Osteocyte (in vitro differentiated cells): ENCODE measurements around the gene CELF4. TPM values are rescaled to one million over a fixed set of nuclear protein-coding genes. Genes with fewer than 3 reads are reported as not detected.

Experiments used
- DNase-seq: peaks from one replicate; pipeline ENCODE4 v3.0.0; 2021; ENCODE audit warnings: mixed read lengths; ENCODE audit not compliant: unreplicated experiment; ENCODE audit errors: extremely low spot score
- H3K27ac Mint-ChIP-seq: one replicate; pipeline ENCODE4 v1.8.0; 2021; ENCODE audit warnings: mild to moderate bottlenecking, mixed read lengths; ENCODE audit not compliant: unreplicated experiment
- H3K27me3 Mint-ChIP-seq: one replicate; pipeline ENCODE4 v1.8.0; 2021; ENCODE audit warnings: mixed read lengths; ENCODE audit not compliant: unreplicated experiment
- H3K36me3 Mint-ChIP-seq: one replicate; pipeline ENCODE4 v1.8.0; 2021; ENCODE audit warnings: mixed read lengths; ENCODE audit not compliant: unreplicated experiment
- H3K4me1 Mint-ChIP-seq: one replicate; pipeline ENCODE4 v1.8.0; 2021; ENCODE audit warnings: mixed read lengths; ENCODE audit not compliant: unreplicated experiment
- H3K4me3 Mint-ChIP-seq: one replicate; pipeline ENCODE4 v1.8.0; 2021; ENCODE audit warnings: mild to moderate bottlenecking, moderate library complexity, mixed read lengths; ENCODE audit not compliant: unreplicated experiment
- H3K9me3 Mint-ChIP-seq: one replicate; pipeline ENCODE4 v1.8.0; 2021; ENCODE audit warnings: mixed read lengths; ENCODE audit not compliant: unreplicated experiment
- CTCF ChIP-seq: fragments of 200-600 bp; sonication (generic); IDR thresholded peaks from 2 replicates; pipeline ENCODE4 v1.5.0; 2021; ENCODE audit warnings: antibody characterized with exemption, mild to moderate bottlenecking, moderate library complexity
- total RNA-seq: library from RNA; stranded (reverse); gene quantifications from 2 replicates; pipeline ENCODE4 v1.2.1, GENCODE V29; 2021

Gene CELF4
- total RNA-seq, 1 donor from 2014 or later = not detected

DNA sequence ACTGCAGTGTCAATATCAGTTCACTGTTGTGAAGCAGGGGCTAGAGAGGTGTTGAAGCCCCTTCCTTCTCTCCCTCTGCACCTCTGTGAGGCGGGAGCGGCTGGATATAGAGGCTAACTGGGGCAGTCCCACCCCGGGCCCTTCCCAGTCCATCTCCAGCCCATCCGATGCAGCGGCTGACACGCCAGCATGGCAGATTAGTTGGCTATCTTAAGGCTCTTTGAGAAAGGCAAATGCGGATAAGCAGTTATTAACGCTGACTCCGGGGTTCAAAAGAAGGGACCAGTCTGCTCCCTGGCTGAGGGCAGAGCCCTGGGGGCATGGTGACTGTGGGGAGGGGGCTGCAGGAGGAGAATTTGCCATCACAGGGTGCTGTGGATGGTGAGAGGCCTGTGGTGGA lies 76.6 kb downstream of the CELF4 start:
- H3K27ac Mint-ChIP-seq = no peak overlapping the region
- peaks cover 37% of the 10 kb centered on the region for H3K27me3 Mint-ChIP-seq
- no peak for DNase-seq
- H3K9me3 Mint-ChIP-seq = no peaks in the 10 kb centered on the region
- H3K36me3 Mint-ChIP-seq = no peaks in the 10 kb centered on the region
- H3K4me1 Mint-ChIP-seq = peaks cover 5% of the 10 kb centered on the region
- TF ChIP-seq CTCF = no peak
- no peak overlapping the region for H3K4me3 Mint-ChIP-seq

DNA sequence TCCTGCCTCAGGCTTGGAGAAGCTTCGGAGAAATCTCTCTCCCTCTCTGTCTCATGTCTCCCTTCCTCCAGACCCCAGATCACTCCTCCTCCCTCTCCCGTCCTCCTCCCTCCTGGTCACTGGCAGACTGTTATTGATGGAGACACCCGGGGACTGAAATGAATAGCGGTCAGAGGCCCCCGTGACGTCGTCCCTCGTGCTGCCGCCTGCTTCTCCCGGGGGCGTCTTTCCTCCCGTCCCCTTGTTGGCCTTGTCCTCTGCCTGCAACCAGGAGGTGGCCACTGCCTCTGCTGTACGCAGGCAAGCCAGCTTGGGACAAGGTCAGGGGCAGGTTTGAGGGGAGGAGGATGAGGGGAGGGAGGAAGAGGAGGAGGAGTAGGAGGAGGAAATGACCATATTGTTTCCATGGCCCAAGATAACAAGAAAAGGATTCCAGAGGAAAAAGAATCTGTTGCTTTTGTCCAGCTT lies 78.2 kb downstream of the CELF4 start:
- no peak for DNase-seq
- H3K27me3 Mint-ChIP-seq = peaks cover 41% of the 10 kb centered on the region
- H3K4me3 Mint-ChIP-seq = no peak overlapping the region
- H3K36me3 Mint-ChIP-seq = no peaks in the 10 kb centered on the region
- TF ChIP-seq CTCF = no peak
- peaks cover 5% of the 10 kb centered on the region for H3K4me1 Mint-ChIP-seq
- H3K9me3 Mint-ChIP-seq = no peaks in the 10 kb centered on the region
- no peak overlapping the region for H3K27ac Mint-ChIP-seq

GRCh38 chr18:37486848-37487247 lies 78.8 kb downstream of the CELF4 start:
- DNase-seq = no peak
- Mint-ChIP-seq H3K27me3 (peaks cover 42% of the 10 kb centered on the region), H3K27ac (no peak overlapping the region), H3K36me3 (no peaks in the 10 kb centered on the region), H3K4me3 (no peak overlapping the region), H3K9me3 (no peaks in the 10 kb centered on the region), H3K4me1 (peaks cover 5% of the 10 kb centered on the region)
- TF ChIP-seq CTCF = no peak

- DNase-seq = no peak
Measured at GRCh38 chr18:37484983-37485834, 80.4 kb downstream of the CELF4 start.

More at GRCh38 chr18:37484983-37485834, 80.4 kb downstream of the CELF4 start:
- no peaks in the 10 kb centered on the region for H3K36me3 Mint-ChIP-seq
- H3K27ac Mint-ChIP-seq = no peak overlapping the region
- H3K9me3 Mint-ChIP-seq = no peaks in the 10 kb centered on the region
- peaks cover 45% of the 10 kb centered on the region for H3K27me3 Mint-ChIP-seq
- peak; percentile 42 for TF ChIP-seq CTCF
- no peak overlapping the region for H3K4me3 Mint-ChIP-seq
- peaks cover 5% of the 10 kb centered on the region for H3K4me1 Mint-ChIP-seq
